ES-I3 (cell line): ENCODE measurements around the gene ACBD4.
"Not testable (repeated sequence)": the region's sequence is repeated elsewhere in the genome, so short reads cannot be mapped to it uniquely, and the experiment has no call there.

Experiments
- H3K36me3 ChIP-seq: 2 replicates; pipeline ENCODE4 v1.6.1; 2013; ENCODE audit warnings: mild to moderate bottlenecking, low read length, control low read depth, moderate library complexity; ENCODE audit not compliant: insufficient read depth
- H3K4me1 ChIP-seq: 2 replicates; pipeline ENCODE4 v1.6.1; 2013; ENCODE audit warnings: mild to moderate bottlenecking, control low read depth, low read length; ENCODE audit not compliant: insufficient read depth
- H3K9ac ChIP-seq: 2 replicates; pipeline ENCODE4 v1.6.1; 2013; ENCODE audit warnings: low read depth, mild to moderate bottlenecking, low read length, moderate library complexity
- H3K9me3 ChIP-seq: 2 replicates; pipeline ENCODE4 v1.6.1; 2013; ENCODE audit warnings: mild to moderate bottlenecking, low read length, moderate library complexity; ENCODE audit not compliant: control insufficient read depth, insufficient read depth

The ACBD4 gene

DNA sequence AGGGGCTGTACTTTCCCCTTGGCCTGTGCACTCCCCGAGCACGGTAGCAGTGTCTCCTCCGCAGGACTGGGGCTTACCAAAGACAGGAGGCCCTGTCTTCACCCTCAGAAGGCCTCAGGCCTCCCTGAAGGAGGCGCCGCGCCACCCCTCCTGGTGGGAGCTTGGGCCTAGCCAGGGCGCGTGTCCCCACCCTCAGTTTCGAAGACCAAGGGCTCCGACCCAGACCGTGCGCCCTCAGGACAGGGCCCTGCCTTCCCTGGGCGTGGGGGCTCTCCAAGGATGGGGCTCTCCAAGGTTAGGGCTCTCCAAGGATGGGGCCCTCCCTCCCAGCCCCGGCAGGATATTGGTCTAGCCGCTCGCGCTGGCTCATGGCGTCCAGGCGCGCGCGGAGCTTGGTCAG, 14.9 kb upstream of the ACBD4 start:
- peaks cover 30% of the 10 kb centered on the region for H3K4me1 ChIP-seq
- no peaks in the 10 kb centered on the region for H3K9me3 ChIP-seq
- no peaks in the 10 kb centered on the region; the same call in 1 of the 2 replicates for H3K36me3 ChIP-seq
- no peak overlapping the region for H3K9ac ChIP-seq

DNA sequence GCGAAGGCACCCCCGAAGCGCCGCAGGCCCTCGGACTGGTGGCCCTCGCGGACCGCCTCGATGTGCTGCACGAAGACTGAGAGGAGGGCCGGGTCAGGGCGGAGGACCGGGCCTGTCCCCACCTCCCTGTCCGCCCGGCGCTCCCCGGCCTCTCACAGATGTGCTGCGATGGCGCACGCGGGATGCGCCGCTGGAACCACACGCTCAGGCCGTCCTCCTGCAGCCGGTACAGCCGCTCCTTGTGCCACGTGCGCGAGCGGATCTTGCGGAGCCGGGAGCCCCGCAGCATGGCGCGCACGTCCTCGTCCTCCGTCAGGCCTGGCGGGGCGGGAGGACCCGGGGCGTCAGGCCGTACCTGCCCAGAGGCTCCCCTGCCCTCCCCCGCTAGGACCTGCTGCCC, 14.4 kb upstream of the ACBD4 start:
- H3K9me3 ChIP-seq, result no peaks in the 10 kb centered on the region
- peaks cover 29% of the 10 kb centered on the region for H3K4me1 ChIP-seq
- no peaks in the 10 kb centered on the region; the same call in 1 of the 2 replicates for H3K36me3 ChIP-seq
- H3K9ac ChIP-seq, result no peak overlapping the region

DNA sequence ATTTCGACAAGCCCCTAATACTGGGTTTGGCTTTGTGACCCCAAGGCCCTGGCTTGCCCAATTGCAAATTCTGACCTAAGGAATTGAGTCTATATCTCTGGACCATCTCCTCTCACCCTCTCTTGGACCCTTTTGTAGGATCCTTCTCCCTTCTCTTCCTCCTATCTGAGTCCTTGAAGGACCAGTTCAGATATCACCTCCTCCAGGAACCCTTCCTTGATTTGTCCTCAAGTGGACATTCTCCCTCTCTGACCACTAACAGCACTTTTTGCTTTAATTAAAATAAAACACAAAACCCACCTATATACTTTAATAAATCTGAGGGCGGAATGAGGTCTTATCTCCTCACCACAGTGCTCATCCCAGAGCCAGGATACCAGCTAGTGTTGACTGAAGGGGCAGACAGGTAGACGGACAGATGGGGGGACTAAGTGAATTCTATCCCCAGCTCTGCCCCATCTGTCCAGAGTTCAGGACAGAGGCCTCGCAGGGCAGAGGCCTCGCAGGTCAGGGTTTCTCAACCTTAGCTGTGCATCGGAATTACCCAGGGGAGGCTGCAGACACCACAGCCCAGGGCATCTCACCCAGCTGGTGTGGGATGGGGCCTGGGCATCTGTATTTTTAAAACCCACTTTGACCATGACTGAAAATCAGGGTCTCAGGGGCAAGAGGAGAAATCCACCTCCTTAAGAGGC, 12.3 kb upstream of the ACBD4 start:
- H3K9ac ChIP-seq, result no peak overlapping the region
- H3K9me3 ChIP-seq, result no peaks in the 10 kb centered on the region
- H3K4me1 ChIP-seq, result peaks cover 38% of the 10 kb centered on the region
- no peaks in the 10 kb centered on the region; the same call in 1 of the 2 replicates for H3K36me3 ChIP-seq

DNA sequence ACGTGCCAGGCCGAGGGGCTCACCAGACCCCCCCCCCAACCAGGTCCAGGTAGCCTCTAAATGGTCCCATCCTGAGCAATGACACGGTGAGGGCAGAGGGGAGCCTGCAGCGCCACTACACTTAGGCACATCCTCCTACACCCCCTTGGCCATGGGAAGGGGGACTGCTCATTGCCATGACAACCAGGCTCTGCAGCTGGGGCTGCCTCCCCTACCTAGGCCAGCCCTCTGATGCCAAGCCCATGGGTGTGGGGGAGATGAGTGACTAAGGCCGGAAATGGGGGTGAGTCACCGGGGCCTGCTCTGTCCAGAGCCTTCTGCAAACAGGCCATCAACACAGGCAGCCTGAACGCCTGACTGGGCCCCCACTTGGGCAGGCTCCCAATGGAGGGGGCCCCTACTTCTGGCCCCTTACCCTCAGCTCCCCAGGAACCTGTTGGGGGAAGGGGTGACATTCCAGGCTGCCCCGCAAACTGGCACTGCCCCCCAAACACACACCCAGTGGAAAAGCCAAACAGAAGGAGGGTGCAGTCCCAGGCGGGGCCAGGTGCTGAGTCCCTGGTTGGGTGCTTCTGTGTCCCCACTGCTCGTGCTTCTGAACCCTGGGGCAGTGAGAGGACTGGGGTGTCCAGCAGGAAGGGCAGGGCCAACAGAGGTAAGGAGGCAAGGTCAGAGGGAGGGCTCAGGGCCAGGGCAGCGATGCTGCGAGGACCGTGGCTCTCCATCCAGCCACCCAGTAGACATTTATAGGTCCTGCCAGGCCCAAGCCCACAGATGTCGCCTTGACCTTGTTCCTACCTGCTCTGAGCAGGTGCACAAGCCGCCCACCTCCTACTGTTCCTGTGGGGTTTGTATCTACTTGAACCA, 11.3 kb upstream of the ACBD4 start:
- Histone ChIP-seq H3K9me3 (no peaks in the 10 kb centered on the region), H3K36me3 (no peaks in the 10 kb centered on the region; the same call in 1 of the 2 replicates), H3K4me1 (peaks cover 43% of the 10 kb centered on the region), H3K9ac (no peak overlapping the region)

DNA sequence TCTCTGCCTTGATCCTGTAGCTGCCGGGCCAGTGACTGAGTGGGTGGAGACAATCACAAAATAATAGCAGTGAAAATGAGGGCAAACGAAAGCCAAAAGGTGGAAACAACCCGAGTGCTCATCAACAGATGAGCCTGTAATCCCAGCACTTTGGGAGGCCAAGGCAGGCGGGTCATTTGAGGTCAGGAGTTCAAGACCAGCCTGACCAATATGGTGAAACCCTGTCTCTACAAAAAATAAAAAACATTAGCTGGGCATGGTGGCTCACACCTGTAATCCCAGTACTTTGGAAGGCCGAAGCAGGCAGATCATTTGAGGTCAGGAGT, 10.7 kb upstream of the ACBD4 start:
- H3K9me3 ChIP-seq, H3K9ac ChIP-seq, H3K36me3 ChIP-seq: not testable (repeated sequence)
- H3K4me1 ChIP-seq, result peaks cover 49% of the 10 kb centered on the region

GRCh38 chr17:45125509-45125908, 10.0 kb upstream of the ACBD4 start:
- H3K36me3 ChIP-seq, result no peaks in the 10 kb centered on the region
- H3K9ac ChIP-seq, result no peak overlapping the region
- peaks cover 57% of the 10 kb centered on the region for H3K4me1 ChIP-seq
- H3K9me3 ChIP-seq, result no peaks in the 10 kb centered on the region

GRCh38 chr17:45127207-45127547, 8.3 kb upstream of the ACBD4 start:
- no peaks in the 10 kb centered on the region for H3K36me3 ChIP-seq
- H3K4me1 ChIP-seq, result peaks cover 57% of the 10 kb centered on the region
- H3K9ac ChIP-seq, result no peak overlapping the region
- H3K9me3 ChIP-seq, result no peaks in the 10 kb centered on the region

DNA sequence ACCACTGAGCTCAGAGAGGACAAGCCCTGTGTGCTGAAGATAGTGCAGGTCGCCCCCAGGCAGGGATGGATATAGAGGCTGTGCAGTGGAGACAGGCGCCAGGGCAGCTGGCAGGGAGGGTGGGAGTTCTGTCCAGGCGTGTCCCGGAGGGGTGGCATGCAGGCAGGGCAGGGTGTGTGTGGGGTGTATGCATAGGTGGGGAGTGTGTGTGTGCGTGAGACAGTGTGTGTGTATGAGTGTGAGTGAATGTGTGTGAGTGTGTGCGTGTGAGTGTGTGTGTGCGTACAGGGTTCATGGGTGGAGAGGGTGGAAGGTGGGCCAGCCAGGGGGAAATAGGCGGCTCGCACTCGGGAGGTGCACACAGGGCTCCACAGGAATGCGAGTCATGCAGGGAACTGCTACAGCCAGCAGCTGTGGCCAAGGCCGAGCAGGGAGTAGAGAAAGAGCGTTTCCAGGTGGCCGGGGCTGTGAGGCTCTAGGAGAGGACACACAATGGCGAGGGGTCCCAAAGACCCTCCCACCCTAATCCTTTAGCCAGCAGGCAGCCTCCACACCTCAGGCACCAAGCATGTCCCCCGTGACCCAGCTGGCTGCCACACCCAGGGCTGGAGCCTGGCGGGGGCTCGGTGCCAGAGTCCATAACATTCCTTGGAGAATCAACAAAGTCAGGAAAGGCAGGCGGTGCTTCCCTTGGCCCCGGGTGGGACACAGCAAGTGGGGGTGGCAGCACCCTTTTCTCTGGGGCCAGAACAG, 7.8 kb upstream of the ACBD4 start:
- H3K9ac ChIP-seq, result no peak overlapping the region
- H3K9me3 ChIP-seq, result no peaks in the 10 kb centered on the region
- H3K36me3 ChIP-seq, result no peaks in the 10 kb centered on the region
- peaks cover 53% of the 10 kb centered on the region for H3K4me1 ChIP-seq

GRCh38 chr17:45128331-45128730, 7.2 kb upstream of the ACBD4 start:
- no peaks in the 10 kb centered on the region for H3K9me3 ChIP-seq
- no peak overlapping the region for H3K9ac ChIP-seq
- peaks cover 47% of the 10 kb centered on the region for H3K4me1 ChIP-seq
- H3K36me3 ChIP-seq, result no peaks in the 10 kb centered on the region

- no peaks in the 10 kb centered on the region for H3K9me3 ChIP-seq
- no peak overlapping the region for H3K9ac ChIP-seq
- peaks cover 40% of the 10 kb centered on the region for H3K4me1 ChIP-seq
These were observed 6.5 kb upstream of the ACBD4 start for GRCh38 chr17:45128989-45129388.

DNA sequence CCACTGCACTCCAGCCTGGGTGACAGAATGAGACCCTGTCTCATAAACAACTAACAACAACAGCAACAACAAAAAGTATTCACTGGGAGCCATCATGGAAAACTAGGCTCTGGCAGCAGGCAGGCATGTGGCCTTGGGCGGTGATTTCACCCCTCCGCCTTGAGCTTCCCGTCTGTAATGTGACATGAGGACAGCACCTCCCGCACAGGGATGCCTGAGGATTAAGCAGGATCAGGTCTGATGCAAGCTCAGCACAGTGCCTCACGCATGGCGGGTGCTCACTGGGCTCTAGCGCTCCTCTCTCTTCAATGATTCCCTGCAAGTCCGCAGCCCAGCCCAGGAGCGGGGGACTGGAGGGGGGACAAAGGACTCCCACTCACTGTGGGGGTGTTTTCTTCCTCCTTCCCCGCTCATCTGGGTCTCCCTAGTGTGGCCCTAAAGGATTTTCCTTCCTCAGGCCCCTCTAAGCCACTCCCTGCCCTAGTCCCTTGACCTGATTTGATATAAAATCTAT, 6.0 kb upstream of the ACBD4 start:
- Histone ChIP-seq H3K9me3 (no peaks in the 10 kb centered on the region), H3K36me3 (no peaks in the 10 kb centered on the region), H3K4me1 (peaks cover 36% of the 10 kb centered on the region), H3K9ac (no peak overlapping the region)

More at GRCh38 chr17:45128989-45129388, 6.5 kb upstream of the ACBD4 start:
- no peaks in the 10 kb centered on the region for H3K36me3 ChIP-seq

DNA sequence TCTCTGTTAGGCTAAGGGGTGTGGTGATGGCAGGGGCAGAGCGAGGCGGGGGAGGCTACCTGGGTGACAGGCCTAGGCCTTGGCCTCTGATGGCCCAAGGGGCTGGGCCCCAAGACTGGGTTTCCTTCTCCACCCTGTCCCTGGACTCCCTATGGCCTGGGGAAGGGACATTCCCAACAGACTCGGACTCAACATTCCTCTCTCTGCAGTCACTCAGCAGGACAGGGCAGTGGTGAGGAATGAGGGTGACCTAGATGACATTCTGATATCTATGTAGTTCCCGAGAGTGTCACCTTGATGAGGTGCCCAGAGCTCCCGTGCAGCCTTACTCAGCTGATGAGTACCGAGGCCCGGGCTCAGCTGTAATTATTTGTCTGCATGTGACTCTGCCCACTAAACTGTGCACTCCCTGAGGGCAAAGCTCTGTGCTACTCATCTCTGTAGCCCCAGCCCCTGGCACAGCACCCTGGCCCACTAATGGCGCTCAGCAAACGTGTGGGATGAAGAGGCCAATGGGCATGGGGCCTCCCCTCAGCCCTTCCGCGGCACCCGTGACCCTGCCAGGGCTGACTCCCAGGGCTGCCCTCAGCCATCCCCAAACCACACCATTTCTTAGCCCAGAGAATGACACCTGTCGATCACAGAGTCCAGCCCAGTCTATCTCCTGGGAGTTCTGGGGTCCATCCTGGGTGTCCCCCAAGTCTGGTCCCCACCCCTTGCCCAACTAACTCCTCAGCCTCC, 5.4 kb upstream of the ACBD4 start:
- Histone ChIP-seq H3K36me3 (no peaks in the 10 kb centered on the region), H3K9ac (no peak overlapping the region), H3K4me1 (peaks cover 32% of the 10 kb centered on the region), H3K9me3 (no peaks in the 10 kb centered on the region)

DNA sequence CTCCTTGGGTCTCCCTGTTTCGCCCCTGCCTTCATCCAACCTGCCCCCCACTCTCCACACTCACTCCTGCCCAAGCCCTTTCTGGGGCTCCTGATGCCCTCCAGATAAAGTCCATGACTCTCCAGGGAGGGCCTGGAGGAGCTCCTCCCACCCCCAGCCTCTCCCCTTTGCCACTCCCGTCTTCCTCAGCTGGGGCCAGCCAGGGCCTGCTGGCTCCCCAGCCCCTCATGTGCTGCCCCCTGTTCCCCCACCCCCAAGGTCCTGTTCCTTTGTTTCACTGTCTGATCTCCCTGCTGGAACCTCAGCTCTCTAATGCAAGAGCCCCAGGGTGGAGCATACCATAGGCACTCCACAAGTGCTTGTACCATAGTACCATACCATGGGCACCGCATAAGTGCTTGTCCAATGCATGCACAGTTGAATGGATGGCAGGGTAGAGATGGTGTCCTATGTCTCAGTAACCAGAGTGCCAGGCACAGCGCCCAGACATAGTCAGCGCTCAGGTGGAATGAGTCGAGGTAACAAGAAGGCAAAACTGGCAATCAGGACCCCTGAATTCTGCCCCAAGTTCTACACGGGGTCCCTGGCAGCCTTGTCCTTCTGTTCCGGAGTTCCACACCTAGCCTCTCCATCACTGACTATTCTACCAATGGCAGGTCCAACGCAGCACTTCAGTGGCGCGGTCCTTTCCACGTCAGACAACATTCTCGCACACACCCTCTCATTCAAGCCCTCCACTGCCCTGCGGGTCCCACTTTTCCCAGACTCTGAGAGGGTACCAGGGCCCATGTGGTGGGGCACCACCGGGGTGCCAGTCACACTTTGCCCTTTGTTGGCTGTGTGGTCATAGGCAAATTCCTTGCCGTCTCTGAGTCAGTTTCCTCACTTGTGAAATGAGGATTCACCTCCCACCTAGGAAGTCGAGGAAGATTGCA, 4.5 kb upstream of the ACBD4 start:
- Histone ChIP-seq H3K4me1 (peaks cover 32% of the 10 kb centered on the region), H3K9ac (peak overlapping the region; percentile 93; the same call in 1 of the 2 replicates), H3K36me3 (no peaks in the 10 kb centered on the region), H3K9me3 (no peaks in the 10 kb centered on the region)
